GM21390 (cell line): ENCODE measurements around the gene PDZD4.

Source experiments
- ATAC-seq: cut with Tn5 transposase; IDR thresholded peaks from one replicate; pipeline ENCODE4 v1.9.1; 2021; ENCODE audit not compliant: unreplicated experiment

Gene PDZD4

GRCh38 chrX:153868576-153869472, 38.5 kb upstream of the PDZD4 start:
- no peak for ATAC-seq

GRCh38 chrX:153867671-153868070, 37.3 kb upstream of the PDZD4 start:
- no peak for ATAC-seq

GRCh38 chrX:153867139-153867538, 36.8 kb upstream of the PDZD4 start:
- no peak for ATAC-seq

GRCh38 chrX:153866302-153867019, 36.1 kb upstream of the PDZD4 start:
- ATAC-seq = no peak

- ATAC-seq = no peak
Observed at GRCh38 chrX:153865685-153866084, 35.3 kb upstream of the PDZD4 start.

- no peak for ATAC-seq
Observed at GRCh38 chrX:153865321-153865580, 34.9 kb upstream of the PDZD4 start.

- no peak for ATAC-seq
Observed at GRCh38 chrX:153864561-153865320, 34.4 kb upstream of the PDZD4 start.

GRCh38 chrX:153864101-153864500, 33.8 kb upstream of the PDZD4 start:
- ATAC-seq = no peak

- ATAC-seq = no peak
Observed at GRCh38 chrX:153863251-153863991, 33.1 kb upstream of the PDZD4 start.

GRCh38 chrX:153862369-153863250, 32.3 kb upstream of the PDZD4 start:
- no peak for ATAC-seq

- ATAC-seq = no peak
Observed at GRCh38 chrX:153861733-153862310, 31.5 kb upstream of the PDZD4 start.

GRCh38 chrX:153861151-153861550, 30.8 kb upstream of the PDZD4 start:
- ATAC-seq = no peak

- no peak for ATAC-seq
Observed at GRCh38 chrX:153857348-153857903, 27.1 kb upstream of the PDZD4 start.

GRCh38 chrX:153854702-153855101, 24.4 kb upstream of the PDZD4 start:
- ATAC-seq = no peak

GRCh38 chrX:153853902-153854267, 23.5 kb upstream of the PDZD4 start:
- no peak for ATAC-seq

GRCh38 chrX:153853180-153853901, 23.0 kb upstream of the PDZD4 start:
- ATAC-seq = no peak

GRCh38 chrX:153851981-153852380, 21.6 kb upstream of the PDZD4 start:
- ATAC-seq = no peak

GRCh38 chrX:153848325-153848724, 18.0 kb upstream of the PDZD4 start:
- no peak for ATAC-seq

- ATAC-seq = no peak
Observed at GRCh38 chrX:153845842-153846241, 15.5 kb upstream of the PDZD4 start.
